DND-41 (cell line): ENCODE data around the gene CCDC192.

Experiments
- EZH2 ChIP-seq: IDR thresholded peaks from 3 replicates; pipeline ENCODE4 v1.6.1; 2012; ENCODE audit warnings: borderline replicate concordance, low read depth, mild to moderate bottlenecking, moderate library complexity, low read length, inconsistent platforms; ENCODE audit not compliant: severe bottlenecking
- TF ChIP-seq, protein P1 (sequence below): IDR thresholded peaks from 2 replicates; pipeline ENCODE4 v1.5.1; 2012; ENCODE audit warnings: borderline replicate concordance, low read length, moderate library complexity, mild to moderate bottlenecking; ENCODE audit not compliant: poor library complexity, severe bottlenecking; ENCODE audit errors: extremely low read depth

DNA sequence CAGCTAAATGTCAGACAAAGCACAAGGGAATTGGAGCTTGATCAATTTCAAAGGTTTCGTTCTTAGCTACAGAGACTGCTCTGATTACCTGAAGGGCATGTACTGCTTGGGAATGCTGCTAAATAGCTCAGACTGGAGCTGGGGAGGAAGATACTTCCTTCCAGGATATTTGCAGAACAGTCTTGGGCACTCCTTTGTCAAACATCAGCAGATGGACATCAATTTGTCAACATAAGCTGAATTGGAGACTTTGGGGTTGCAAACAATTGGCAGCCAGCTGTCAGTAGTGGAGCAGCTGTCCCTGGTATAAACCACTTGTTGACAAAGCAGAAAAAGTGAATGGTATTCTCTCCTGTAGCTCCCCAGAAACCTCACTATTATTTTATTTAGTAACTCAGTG lies 182.0 kb downstream of the CCDC192 start:
- TF ChIP-seq, protein P1, sequence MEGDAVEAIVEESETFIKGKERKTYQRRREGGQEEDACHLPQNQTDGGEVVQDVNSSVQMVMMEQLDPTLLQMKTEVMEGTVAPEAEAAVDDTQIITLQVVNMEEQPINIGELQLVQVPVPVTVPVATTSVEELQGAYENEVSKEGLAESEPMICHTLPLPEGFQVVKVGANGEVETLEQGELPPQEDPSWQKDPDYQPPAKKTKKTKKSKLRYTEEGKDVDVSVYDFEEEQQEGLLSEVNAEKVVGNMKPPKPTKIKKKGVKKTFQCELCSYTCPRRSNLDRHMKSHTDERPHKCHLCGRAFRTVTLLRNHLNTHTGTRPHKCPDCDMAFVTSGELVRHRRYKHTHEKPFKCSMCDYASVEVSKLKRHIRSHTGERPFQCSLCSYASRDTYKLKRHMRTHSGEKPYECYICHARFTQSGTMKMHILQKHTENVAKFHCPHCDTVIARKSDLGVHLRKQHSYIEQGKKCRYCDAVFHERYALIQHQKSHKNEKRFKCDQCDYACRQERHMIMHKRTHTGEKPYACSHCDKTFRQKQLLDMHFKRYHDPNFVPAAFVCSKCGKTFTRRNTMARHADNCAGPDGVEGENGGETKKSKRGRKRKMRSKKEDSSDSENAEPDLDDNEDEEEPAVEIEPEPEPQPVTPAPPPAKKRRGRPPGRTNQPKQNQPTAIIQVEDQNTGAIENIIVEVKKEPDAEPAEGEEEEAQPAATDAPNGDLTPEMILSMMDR: no peak
- TF ChIP-seq EZH2: no peak
